ENCODE data around the gene SART3. TPM values are rescaled to one million over a fixed set of nuclear protein-coding genes. Genes with fewer than 3 reads are reported as not detected.
"Not testable (repeated sequence)": the region's sequence is repeated elsewhere in the genome, so short reads cannot be mapped to it uniquely, and the experiment has no call there.

The SART3 gene
- total RNA-seq, 1 donor from 2014 or later, result 87.3 TPM

DNA sequence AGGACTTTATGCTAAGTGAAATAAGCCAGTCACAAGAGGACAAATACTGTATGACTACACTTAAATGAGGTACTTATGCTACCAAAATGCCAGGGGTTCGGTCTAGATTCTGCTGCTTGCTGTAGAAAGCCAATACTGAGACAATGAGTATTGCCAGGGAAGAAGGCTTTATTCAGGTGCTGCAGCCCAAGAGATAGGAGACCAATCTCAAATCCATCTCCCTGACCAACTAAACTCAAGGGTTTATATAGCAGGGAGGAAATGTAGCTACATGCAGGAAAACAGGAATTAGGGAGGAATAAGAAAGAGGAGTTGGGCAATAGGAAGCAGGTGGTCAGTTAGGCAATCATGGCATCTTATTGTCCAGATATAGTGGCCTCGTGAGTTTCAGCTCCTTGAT, 58.1 kb downstream of the SART3 start:
- intact Hi-C loops (cut with micrococcal nuclease), result no loop called here

DNA sequence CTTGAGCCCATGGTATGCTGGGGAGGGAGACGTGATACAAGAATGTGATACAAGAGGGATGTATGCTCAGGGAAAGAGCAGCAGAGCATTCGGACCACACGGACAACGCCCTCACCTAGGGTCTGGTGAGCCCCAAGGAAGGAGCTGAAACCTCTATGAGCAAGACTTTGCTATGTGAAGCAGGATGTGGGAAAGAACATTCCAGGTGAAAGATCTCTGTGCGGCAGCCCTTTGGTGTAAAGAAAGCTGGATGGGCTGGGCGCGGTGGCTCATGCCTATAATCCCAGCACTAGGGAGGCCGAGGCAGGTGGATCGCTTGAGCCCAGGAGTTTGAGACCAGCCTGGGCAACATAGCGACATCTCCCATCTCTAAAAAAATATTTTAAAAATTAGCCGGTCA, 62.8 kb downstream of the SART3 start:
- intact Hi-C loops (cut with micrococcal nuclease), result loop anchor here (5.0 kb wide), 1 partner anchor 581 kb away; no protein-coding TSS in a partner anchor

DNA sequence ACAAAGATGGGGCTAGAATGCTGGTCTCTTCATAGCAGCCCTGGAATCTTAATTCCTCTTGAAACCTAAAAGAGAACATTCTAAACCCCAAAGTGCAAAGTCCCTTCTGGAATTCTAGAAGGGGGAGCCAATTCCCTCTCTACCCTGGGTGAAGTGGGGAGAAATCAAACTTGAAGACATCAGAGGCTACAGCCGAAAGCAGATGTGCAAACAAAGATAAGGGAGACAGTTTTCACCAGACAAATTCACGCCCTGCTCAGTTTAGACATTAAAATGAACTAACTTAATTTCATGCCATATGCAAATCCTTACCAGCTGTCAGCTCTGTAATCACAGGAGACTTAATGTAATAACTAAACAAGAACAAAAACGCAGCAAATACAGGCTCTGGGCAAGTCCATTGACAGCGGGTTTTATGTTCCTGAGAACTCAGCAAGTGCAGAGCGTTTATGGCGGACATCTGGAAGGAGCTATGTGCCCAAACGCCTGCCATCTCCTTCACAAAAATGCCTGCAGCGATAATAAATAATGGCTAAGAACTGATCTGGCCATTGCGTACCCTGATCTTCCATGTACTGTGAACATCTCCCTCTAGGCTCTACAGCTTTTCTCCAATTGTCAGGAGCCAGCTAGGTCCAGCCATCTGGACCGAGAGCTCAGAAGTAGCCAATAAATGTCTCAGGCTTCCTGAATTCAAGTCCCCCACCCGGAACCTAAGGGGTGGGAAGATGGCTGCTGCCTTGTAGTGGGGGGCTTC, 65.0 kb downstream of the SART3 start:
- intact Hi-C loops (cut with micrococcal nuclease), result loop anchor here (5.0 kb wide), 1 partner anchor 579 kb away; no protein-coding TSS in a partner anchor

DNA sequence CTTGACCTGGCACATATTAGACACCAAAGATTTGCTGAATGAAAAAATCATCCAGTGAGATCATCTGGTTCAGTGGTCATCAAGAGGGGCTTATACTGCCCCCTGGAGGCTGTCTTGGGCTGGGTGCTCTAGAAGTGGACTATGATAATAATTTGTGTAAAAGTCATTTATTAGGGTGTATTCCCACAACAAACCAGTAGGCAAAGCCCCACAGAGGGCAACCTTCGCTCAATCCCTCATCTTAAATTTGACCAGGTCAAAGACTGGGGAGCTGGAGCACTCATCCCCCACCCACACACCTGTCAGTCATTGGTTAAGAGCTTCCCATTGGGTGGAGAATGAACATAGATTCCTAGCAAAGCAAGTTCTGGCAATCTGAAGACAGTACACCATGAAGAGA, 65.9 kb downstream of the SART3 start:
- intact Hi-C loops (cut with micrococcal nuclease), result loop anchor here (5.0 kb wide), 1 partner anchor 578 kb away; no protein-coding TSS in a partner anchor

DNA sequence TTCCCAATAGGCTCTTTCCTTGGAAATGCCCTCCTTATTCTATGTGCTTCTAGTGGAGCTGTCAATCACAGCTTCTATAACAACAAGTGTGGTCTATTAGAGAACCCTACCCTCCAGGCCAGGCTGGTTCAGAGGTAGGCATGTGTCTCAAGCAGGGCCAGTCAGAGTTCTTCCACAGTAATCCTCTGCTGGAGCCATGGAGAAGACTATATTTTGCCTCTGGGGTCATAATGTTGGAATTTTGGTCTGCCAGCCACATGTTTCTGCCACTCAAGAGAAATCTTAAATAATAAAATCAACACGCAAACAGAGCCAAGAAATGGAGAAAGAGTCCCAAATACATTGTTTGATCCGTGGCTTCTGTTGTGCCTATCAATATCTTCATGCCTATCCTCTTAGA, 69.7 kb downstream of the SART3 start:
- intact Hi-C loops (cut with micrococcal nuclease), result no loop called here

DNA sequence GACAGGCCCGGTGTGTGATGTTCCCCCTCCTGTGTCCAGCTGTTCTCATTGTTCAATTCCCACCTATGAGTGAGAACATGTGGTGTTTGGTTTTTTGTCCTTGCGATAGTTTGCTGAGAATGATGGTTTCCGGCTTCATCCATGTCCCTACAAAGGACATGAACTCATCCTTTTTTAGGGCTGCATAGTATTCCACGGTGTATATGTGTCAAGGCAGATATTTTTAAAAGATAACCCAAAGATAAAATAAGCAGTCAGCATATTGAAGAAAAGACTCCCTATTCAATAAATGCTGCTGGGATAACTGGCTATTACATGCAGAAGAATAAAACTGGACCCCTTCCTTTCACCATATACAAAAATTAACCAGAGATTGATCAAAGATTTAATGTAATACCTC, 73.9 kb downstream of the SART3 start:
- intact Hi-C loops (cut with micrococcal nuclease), result not testable (repeated sequence)

DNA sequence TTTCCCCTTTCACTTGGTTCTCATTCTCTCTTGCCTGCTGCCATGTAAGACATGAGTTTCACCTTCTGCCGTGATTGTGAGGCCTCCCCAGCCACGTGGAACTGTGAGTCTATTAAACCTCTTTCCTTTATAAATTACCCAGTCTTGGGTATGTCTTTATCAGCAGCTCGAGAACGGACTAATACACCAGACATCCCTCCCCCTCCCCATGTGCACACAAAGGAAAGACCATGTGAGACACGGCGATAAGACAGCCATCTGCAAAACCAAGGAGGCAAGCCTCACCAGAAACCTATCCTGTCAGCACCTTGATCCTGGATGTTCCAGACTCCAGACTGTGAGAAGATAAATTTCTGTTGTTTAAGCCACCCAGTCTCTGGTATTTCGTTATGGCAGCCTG, 75.6 kb downstream of the SART3 start:
- intact Hi-C loops (cut with micrococcal nuclease), result not testable (repeated sequence)

DNA sequence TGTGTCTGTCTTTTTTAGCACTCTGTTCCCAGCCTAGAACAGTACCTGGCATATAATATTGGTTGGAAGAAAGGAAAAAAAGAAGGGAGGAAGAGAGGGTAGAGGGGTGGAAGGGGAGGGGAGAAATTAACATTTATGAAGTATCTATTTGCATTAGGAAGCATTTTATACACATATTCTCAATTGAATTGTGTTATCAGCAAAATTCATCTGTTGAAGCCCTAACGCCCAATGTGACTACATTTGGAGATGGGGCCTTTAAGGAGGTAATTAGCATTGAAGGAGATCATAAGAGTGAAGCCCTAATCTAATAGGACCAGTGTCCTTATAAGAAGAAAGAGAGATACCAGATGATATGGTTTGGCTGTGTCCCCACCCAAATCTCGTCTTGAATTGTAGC, 76.1 kb downstream of the SART3 start:
- intact Hi-C loops (cut with micrococcal nuclease), result no loop called here

DNA sequence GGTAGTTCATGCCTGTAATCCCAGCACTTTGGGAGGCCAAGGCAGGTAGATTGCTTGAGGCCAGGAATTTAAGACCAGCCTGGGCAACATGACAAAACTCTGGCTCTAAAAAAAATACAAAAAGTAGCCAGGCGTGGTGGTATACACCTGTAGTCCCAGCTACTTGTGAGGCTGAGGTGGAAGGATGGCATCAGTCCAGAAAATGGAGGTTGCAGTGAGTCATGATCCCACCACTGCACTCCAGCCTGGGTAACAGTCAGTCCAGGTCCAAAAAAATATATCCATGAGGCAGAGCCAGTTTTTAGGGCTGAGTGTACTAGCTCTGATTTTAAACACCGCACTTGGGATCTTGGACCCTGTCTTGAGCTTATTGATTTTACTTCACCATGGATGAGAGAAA, 76.5 kb downstream of the SART3 start:
- intact Hi-C loops (cut with micrococcal nuclease), result no loop called here

DNA sequence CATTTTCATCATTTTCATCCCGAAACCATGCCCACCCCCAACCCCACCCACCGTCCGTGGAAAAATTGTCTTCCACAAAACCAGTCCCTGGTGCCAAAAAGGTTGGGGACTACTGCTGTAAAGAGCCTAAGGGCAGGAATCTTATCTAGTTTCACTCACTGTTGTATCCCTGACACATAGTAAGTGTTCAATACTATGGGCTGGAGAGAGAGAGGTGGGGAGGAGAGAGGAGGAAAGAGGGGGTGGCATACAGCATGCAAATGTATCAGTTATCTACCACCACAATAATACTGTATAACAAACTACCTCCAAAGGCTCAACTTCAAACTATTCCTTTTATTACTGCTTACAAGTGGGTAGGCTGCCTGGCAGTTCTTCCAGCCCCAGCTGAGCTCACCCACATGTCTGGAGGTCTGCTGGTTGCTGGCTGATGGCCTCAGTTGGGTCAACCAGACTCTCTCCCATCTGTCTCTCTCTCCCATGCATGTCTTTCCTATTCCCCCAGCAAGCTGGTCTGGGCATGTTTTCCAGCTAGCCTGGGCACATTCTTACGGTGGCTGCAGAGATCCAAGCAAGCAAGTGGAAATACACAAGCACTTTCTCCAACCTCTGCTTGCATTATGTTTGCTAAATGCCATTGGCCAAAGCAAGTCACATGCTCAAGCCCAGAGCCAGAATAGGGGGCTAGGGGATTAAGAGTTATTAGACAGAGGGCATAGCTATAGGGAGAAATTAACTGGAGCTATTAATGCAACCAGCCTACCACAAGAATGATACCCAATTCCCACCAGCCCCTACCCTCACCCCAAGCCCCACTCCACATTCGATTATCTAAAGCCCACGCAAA, 77.5 kb downstream of the SART3 start:
- intact Hi-C loops (cut with micrococcal nuclease), result no loop called here

DNA sequence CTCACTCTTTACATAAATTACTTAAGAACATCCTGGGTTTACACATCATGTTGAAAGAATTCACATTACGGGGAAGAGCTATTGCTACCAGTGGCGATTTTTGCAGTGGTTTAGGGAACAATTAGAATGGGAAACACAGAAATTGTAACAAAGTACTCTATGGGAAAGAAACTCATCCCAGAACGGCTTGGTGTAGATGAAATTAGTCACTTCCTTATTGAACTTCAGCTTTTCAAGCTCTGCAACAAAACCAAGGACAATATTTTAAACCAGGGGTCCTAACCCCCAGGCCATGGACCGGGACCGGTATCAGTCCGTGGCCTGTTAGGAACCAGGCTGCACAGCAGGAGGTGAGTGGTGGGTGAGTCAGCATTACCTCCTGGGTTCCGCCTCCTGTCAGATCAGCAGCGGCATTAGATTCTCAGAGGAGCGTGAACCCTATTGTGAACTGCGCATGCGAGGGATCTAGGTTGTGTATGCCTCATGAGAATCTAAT, 78.2 kb downstream of the SART3 start:
- intact Hi-C loops (cut with micrococcal nuclease), result no loop called here

DNA sequence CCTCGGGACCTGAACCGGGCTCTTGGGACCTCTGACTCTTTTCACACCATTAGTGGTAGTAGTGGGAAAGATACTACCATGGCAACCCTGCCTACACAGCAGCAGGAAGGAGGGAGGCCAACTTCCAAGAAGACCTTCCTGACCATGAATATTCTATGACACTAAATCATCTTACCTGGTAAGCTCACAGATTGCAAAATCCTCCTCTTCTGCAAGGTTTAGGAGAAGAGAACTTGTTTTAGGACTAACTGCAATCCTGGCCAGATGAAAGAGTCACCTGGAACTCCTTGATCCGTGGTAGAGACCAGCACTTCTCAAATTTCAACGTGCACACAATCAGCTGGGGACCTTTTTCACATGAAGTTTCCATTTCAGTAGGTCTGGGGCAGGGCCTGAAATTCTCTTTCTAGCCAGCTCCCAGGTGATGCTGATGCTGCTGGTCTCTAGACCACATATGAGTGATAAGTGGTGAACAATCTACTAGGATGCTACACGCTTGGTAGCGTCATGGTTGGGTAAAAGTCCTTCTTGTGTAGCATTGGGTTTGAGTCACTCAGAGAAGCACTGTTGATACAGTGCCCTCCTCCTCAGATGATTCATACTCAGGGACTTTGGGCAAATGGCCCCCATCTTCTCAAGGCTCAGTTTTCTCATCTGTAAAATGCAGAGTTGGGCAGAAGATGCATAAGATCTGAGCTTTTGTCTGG, 81.5 kb downstream of the SART3 start:
- intact Hi-C loops (cut with micrococcal nuclease), result no loop called here

DNA sequence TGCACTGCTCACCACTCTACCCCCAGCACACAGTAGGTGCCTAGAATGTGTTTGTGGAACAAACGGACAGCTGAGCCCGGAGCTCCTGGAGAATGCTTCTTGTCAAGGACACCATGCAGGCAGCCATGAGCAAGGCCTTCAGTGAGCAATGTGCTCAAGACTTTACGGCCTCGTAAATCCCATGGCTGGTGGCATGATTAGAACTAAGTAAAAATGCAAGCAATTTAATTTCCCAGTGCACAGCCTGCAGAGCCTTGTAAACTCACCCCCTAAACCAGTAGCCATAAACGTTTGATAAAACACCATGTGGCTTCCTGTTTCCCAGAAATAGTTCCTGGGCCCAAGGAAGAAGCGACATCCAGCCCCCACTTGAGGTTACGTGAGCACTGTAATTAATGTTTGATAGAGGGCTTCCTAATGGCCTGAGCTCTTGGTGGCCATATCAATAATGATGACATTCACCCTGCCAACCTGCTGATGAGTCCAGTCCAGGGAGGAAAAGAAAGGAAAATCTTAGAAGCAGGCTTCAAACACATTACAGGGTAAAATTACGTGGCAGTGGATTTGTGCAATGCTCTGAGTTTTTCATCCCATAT, 82.3 kb downstream of the SART3 start:
- intact Hi-C loops (cut with micrococcal nuclease), result no loop called here

DNA sequence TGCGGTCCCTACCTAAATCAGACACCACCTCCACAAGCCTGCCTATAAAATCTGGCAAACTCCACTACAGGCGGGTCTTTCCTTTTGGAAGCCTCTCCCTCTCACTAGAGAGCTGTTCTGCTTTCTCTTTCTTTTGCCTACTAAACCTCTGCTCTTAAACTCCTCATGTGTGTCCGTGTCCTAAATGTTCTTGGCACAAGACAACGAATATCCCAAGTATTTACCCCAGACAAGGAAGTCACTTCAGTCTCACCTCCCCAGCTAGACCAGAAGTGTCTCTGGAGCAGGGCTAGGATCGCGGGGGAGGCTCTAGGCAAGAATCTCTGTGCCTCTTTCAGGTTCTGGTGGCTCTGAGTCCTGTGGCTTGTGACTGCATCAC, 83.1 kb downstream of the SART3 start:
- intact Hi-C loops (cut with micrococcal nuclease), result no loop called here

DNA sequence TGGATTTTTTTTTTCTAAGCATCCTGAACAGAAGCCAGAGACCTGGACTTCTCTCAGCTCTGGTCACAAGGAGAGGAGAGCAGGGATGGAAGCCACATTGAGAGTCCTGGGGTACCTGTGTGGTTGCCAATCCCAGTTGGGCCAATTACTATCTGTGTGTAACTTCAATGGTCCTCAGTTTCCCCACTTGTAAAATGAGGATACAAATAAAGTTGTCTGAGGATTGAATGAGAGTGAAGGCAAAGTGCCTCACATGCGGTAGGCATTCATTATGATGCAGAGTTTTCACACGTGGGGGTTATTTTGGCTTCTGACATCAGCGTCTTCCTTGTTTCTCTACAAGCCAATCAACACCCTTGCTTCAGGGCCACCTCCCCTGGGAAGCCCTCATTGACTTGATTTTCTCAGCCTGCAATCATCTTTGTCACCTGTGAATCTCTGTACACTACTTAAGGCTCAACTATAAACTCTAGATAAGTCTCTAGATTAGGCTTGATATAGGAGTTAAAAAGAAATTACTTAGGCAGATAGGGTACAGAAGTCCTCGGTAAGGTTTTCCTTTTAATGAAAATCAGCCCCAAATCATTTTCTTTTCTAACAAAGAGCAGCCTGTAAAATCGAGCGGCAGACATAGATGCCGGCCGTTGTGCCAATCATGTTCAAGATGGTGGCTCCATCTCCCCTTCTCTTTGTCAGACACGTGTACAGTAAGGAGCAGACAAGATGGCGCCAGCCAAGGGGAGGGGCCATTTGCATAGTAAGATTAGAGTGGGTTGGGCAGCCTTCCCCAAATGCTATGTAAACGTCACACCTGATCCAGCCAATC, 83.7 kb downstream of the SART3 start:
- intact Hi-C loops (cut with micrococcal nuclease), result no loop called here

DNA sequence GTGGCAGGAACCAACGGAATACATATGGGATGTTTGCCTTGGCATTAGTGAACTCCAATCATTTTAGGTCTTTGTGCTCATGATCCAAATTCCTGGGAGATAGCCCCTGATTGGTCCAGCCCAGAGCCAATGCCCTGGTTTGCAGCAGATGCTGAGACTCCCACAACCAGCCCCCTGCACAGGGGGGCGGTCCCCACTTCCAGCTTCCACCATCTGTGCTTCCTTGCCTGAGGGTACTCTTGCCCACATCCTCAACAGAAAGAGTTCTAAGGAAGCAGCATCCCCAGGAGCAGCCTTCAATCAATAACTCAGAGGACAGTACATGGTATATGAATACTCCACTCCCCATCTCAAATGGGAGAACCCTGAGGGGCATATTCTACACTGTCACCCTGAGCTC, 85.6 kb downstream of the SART3 start:
- intact Hi-C loops (cut with micrococcal nuclease), result no loop called here

DNA sequence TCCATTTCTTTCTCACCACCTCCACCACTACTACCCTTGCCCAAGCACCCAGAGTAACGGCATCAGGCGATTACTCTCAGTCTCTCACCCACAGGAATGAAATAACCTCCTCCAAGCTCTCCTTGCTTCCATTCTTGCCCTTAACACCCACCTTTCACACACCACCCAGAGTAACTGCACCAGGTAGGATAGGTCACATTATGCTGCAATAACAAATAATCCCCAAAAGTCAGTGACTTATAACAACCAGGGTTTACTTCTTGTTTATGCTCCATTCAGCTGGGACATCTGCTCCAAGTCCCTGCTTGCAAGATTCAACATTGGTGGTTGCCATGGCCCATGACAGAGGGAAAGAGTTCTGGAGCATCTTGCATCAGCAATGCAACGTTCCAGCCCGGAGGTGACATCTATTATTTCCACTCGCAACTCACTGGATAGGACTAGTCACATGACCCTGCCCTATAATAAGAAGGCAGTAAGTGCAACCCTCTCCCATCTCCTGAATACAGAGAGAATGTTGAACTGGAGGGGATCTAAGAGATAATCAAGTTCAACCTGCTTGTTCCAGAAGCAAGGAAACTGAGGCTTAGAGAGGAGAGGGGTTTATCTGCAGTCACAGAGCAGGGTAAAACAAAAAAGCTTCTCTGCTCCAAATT, 87.4 kb downstream of the SART3 start:
- intact Hi-C loops (cut with micrococcal nuclease), result no loop called here

Data from T-helper 1 cell treated with Interleukin-12 subunit alpha and Interleukin-12 subunit beta and Interleukin-4 antibody, amounts not matched to agents 30 ng/mL and 1 ng/mL, for 36 hours (primary cell).